Measurements from ENCODE around the gene SELENOK.

SELENOK gene

GRCh38 chr3:53845103-53845880 is 46.4 kb downstream of the SELENOK start:
- DNase-seq (ENCODE audit: low read depth), result peak; percentile 11
- peak overlapping the region; percentile 52 for H3K4me3 ChIP-seq (ENCODE audit: low read depth, low read length)
- in situ Hi-C loops (cut with HindIII; ENCODE audit: low sequenced_read_pairs), result no loop called here
- TF ChIP-seq, protein P1, sequence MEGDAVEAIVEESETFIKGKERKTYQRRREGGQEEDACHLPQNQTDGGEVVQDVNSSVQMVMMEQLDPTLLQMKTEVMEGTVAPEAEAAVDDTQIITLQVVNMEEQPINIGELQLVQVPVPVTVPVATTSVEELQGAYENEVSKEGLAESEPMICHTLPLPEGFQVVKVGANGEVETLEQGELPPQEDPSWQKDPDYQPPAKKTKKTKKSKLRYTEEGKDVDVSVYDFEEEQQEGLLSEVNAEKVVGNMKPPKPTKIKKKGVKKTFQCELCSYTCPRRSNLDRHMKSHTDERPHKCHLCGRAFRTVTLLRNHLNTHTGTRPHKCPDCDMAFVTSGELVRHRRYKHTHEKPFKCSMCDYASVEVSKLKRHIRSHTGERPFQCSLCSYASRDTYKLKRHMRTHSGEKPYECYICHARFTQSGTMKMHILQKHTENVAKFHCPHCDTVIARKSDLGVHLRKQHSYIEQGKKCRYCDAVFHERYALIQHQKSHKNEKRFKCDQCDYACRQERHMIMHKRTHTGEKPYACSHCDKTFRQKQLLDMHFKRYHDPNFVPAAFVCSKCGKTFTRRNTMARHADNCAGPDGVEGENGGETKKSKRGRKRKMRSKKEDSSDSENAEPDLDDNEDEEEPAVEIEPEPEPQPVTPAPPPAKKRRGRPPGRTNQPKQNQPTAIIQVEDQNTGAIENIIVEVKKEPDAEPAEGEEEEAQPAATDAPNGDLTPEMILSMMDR (IDR thresholded peaks at IDR 0.05; ENCODE audit: low read depth, low read length, missing control alignments), result peak; percentile 54

DNA sequence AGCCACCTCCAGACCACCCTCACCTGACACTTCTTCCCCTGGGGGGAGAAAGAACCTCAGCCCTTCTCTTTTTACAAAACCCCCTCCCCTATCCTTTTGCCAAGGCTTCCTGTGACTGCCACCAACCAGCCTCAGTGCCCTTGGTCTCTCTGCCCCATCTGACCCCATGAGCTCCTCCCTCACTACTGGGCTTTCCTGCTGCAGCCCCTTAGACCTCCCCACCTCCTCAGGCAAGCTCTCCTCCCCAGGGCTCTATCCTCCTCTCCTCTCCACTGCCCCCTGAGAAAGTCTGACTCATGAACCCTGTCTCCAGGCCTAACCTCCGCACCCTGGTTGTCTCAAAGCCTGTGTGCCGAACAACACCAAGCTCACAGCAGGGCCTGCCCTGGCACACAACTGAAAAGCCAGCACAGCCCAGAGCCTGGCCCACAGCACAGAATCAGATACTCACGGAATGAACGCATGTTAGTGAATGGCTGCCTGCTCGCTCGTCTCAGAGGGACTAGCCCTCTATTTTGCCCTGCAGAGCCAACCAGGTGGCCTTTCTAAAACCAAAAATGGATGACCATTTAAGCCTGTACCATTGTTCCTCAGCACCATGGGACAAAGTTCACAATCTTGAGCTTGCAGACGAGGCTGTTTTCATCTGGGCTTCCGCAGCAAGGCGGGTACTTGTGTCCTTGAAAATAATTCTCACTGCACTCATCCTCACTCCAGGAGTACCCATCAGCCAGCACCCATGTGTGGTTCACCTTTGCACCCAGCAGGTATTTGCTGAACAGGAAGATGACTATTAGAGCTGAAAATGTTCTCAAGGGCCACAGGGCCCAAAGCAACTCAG is 47.2 kb downstream of the SELENOK start:
- TF ChIP-seq, protein P1 (IDR thresholded peaks at IDR 0.05; ENCODE audit: low read depth, low read length, missing control alignments), result no peak
- DNase-seq (ENCODE audit: low read depth), result no peak
- no peak overlapping the region for H3K4me3 ChIP-seq (ENCODE audit: low read depth, low read length)
- in situ Hi-C loops (cut with HindIII; ENCODE audit: low sequenced_read_pairs), result no loop called here

DNA sequence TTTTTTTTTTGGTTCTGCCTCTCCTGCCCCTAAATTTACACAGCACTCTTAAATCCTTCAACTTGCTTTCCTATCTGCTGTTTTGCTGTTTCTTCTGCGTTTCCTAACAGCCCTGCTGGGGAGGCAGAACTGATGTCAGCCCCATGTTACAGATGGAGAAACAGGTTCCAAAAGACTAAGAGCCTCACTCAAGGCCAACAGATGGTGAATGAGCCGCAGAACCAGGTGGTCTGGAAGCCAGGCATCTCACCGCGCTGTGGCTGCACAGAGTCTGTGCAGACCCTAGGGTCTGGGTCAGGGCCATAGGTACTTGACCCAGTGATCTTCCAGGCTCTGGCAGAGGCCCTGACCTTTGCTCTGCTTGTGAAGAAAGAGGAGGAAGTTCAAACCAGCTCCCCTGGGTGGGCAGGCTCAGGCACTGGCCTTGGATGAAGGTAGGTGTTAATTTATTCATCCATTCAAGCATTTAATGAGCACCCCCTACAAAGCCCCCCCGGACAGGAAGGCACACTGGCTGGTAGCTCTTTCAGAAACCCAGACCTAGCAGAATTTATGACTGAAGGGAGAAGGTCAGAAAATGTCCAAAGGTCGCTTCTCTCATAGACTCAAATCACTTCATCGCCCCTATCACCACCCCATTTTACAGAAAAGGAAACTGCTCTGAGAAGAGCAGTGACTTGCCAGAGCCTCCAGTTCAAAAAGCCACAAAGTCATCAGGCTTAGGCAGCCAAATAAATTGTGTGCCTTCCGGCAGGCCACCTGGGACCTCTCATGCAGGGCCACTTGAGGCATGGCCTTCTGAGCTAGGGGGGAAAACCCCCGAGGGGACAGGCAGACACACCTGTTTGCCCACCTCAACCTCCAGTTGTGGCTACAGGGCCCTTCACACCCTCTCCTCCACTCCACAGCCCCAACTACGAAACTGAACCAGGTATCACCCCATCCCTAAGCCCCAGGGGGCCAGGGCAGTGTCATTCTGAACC is 48.2 kb downstream of the SELENOK start:
- in situ Hi-C loops (cut with HindIII; ENCODE audit: low sequenced_read_pairs), result no loop called here
- TF ChIP-seq, protein P1 (IDR thresholded peaks at IDR 0.05; ENCODE audit: low read depth, low read length, missing control alignments), result no peak

GRCh38 chr3:53842436-53843194 is 49.0 kb downstream of the SELENOK start:
- DNase-seq (ENCODE audit: low read depth), result no peak
- no peak overlapping the region for H3K4me3 ChIP-seq (ENCODE audit: low read depth, low read length)
- in situ Hi-C loops (cut with HindIII; ENCODE audit: low sequenced_read_pairs), result no loop called here
- TF ChIP-seq, protein P1 (IDR thresholded peaks at IDR 0.05; ENCODE audit: low read depth, low read length, missing control alignments), result peak; percentile 27

More for the DNA sequence above, 48.2 kb downstream of the SELENOK start:
- H3K4me3 ChIP-seq (ENCODE audit: low read depth, low read length), result no peak overlapping the region
- no peak for DNase-seq (ENCODE audit: low read depth)

DNA sequence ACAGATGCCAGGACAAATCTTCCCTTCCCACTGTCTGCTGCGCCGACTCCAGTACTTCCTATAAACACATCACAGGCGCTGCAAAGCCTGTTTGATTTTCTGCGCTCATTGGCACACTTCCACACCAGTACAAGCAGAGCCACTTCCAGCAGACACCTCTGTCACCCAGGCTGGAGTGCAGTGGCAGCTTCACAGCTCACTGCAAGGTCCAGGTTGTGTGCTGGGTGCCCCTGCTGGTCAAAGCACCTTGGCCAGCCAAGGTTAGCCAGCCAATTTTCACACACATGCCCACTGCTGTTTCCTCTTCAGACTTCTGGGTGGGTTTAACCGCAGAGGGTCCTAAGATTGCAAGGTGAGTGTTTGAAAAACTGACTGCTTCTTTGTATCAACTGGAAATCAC is 50.4 kb downstream of the SELENOK start:
- TF ChIP-seq, protein P1 (IDR thresholded peaks at IDR 0.05; ENCODE audit: low read depth, low read length, missing control alignments), result no peak
- in situ Hi-C loops (cut with HindIII; ENCODE audit: low sequenced_read_pairs), result no loop called here

More for the DNA sequence above, 50.4 kb downstream of the SELENOK start:
- H3K4me3 ChIP-seq (ENCODE audit: low read depth, low read length), result no peak overlapping the region
- no peak for DNase-seq (ENCODE audit: low read depth)

Data from astrocyte of the cerebellum (primary cell).